NCI-H526 (cell line): Measurements from ENCODE around the gene ECI1.
A peak's percentile ranks its signal among the peaks of the same experiment; 100 is the strongest.

Experiments used
- DNase-seq, 2 experiments: peaks; one replicate each; lab custom pipeline; 2025; lab: John Stamatoyannopoulos, UW

ECI1 gene

GRCh38 chr16:2195322-2196161 lies 55.8 kb downstream of the ECI1 start:
- DNase-seq, result no peak

- DNase-seq, result peak; percentile 25 to 71
These were observed 56.5 kb downstream of the ECI1 start for GRCh38 chr16:2194852-2195321.

- DNase-seq, result no peak
These were observed 57.1 kb downstream of the ECI1 start for GRCh38 chr16:2194166-2194834.

GRCh38 chr16:2191446-2191706 lies 60.0 kb downstream of the ECI1 start:
- DNase-seq, result no peak

GRCh38 chr16:2190659-2191445 lies 60.5 kb downstream of the ECI1 start:
- no peak for DNase-seq

GRCh38 chr16:2190002-2190658 lies 61.3 kb downstream of the ECI1 start:
- DNase-seq, result no peak
